Adipocyte (in vitro differentiated cells): ENCODE measurements around the gene PIP5KL1.
A peak's percentile ranks its signal among the peaks of the same experiment; 100 is the strongest.

Experiments used
- DNase-seq: peaks from one replicate; pipeline ENCODE4 v3.0.0-alpha.2; 2015; ENCODE audit warnings: low read depth
- H3K27me3 ChIP-seq: replicated peaks from 2 replicates; pipeline ENCODE4 v1.7.0; 2013; ENCODE audit warnings: mild to moderate bottlenecking, low read length, moderate library complexity; ENCODE audit not compliant: control insufficient read depth, insufficient read depth
- H3K36me3 ChIP-seq: 2 replicates; pipeline ENCODE4 v1.7.0; 2013; ENCODE audit warnings: low read length, mild to moderate bottlenecking, moderate library complexity; ENCODE audit not compliant: control insufficient read depth, insufficient read depth, severe bottlenecking
- H3K4me1 ChIP-seq: 2 replicates; pipeline ENCODE4 v1.7.0; 2013; ENCODE audit warnings: mild to moderate bottlenecking, low read length, moderate library complexity; ENCODE audit not compliant: control insufficient read depth, insufficient read depth
- H3K4me3 ChIP-seq: 2 replicates; pipeline ENCODE4 v1.7.0; 2013; ENCODE audit warnings: mild to moderate bottlenecking, low read length, moderate library complexity
- H3K9ac ChIP-seq: 2 replicates; pipeline ENCODE4 v1.7.0; 2013; ENCODE audit warnings: mild to moderate bottlenecking, low read length, moderate library complexity
- H3K9me3 ChIP-seq: 2 replicates; pipeline ENCODE4 v1.7.0; 2013; ENCODE audit warnings: mild to moderate bottlenecking, low read length, moderate library complexity; ENCODE audit not compliant: control insufficient read depth

PIP5KL1 gene

GRCh38 chr9:127954831-127955293 is 24.3 kb upstream of the PIP5KL1 start:
- peaks cover 1% of the 10 kb centered on the region for H3K4me1 ChIP-seq
- H3K9ac ChIP-seq, result no peak overlapping the region
- no peaks in the 10 kb centered on the region for H3K36me3 ChIP-seq
- H3K9me3 ChIP-seq, result no peaks in the 10 kb centered on the region
- no peak overlapping the region for H3K4me3 ChIP-seq
- no peak for DNase-seq
- H3K27me3 ChIP-seq, result no peaks in the 10 kb centered on the region

GRCh38 chr9:127953768-127954505 is 23.4 kb upstream of the PIP5KL1 start:
- Histone ChIP-seq H3K9ac (no peak overlapping the region), H3K27me3 (no peaks in the 10 kb centered on the region), H3K36me3 (no peaks in the 10 kb centered on the region), H3K4me1 (no peaks in the 10 kb centered on the region), H3K4me3 (no peak overlapping the region), H3K9me3 (no peaks in the 10 kb centered on the region)
- DNase-seq, result no peak

GRCh38 chr9:127953154-127953553 is 22.6 kb upstream of the PIP5KL1 start:
- Histone ChIP-seq H3K4me1 (no peaks in the 10 kb centered on the region), H3K9ac (no peak overlapping the region), H3K36me3 (no peaks in the 10 kb centered on the region), H3K4me3 (no peak overlapping the region), H3K27me3 (no peaks in the 10 kb centered on the region), H3K9me3 (no peaks in the 10 kb centered on the region)
- DNase-seq, result no peak

- no peak overlapping the region for H3K9ac ChIP-seq
- H3K27me3 ChIP-seq, result no peaks in the 10 kb centered on the region
- no peak for DNase-seq
- no peaks in the 10 kb centered on the region for H3K9me3 ChIP-seq
- H3K4me1 ChIP-seq, result peaks cover 9% of the 10 kb centered on the region
- no peaks in the 10 kb centered on the region for H3K36me3 ChIP-seq
- H3K4me3 ChIP-seq, result no peak overlapping the region
Observed at GRCh38 chr9:127950513-127951289, 20.1 kb upstream of the PIP5KL1 start.

GRCh38 chr9:127949827-127950512 is 19.4 kb upstream of the PIP5KL1 start:
- Histone ChIP-seq H3K9me3 (no peaks in the 10 kb centered on the region), H3K4me1 (peaks cover 9% of the 10 kb centered on the region), H3K9ac (no peak overlapping the region), H3K4me3 (no peak overlapping the region), H3K36me3 (peaks cover 5% of the 10 kb centered on the region), H3K27me3 (no peaks in the 10 kb centered on the region)
- no peak for DNase-seq

GRCh38 chr9:127947841-127948710 is 17.5 kb upstream of the PIP5KL1 start:
- no peak for DNase-seq
- H3K9ac ChIP-seq, result no peak overlapping the region
- H3K4me3 ChIP-seq, result no peak overlapping the region
- no peaks in the 10 kb centered on the region for H3K27me3 ChIP-seq
- H3K9me3 ChIP-seq, result no peaks in the 10 kb centered on the region
- H3K36me3 ChIP-seq, result peaks cover 16% of the 10 kb centered on the region
- peaks cover 9% of the 10 kb centered on the region for H3K4me1 ChIP-seq

- Histone ChIP-seq H3K36me3 (peaks cover 21% of the 10 kb centered on the region), H3K9ac (peak overlapping the region; percentile 34), H3K4me1 (peaks cover 9% of the 10 kb centered on the region), H3K27me3 (no peaks in the 10 kb centered on the region), H3K4me3 (no peak overlapping the region), H3K9me3 (no peaks in the 10 kb centered on the region)
- no peak for DNase-seq
Observed at GRCh38 chr9:127946728-127947127, 16.2 kb upstream of the PIP5KL1 start.

- no peak overlapping the region for H3K4me3 ChIP-seq
- no peak overlapping the region for H3K9ac ChIP-seq
- H3K27me3 ChIP-seq, result no peaks in the 10 kb centered on the region
- no peak for DNase-seq
- H3K4me1 ChIP-seq, result peaks cover 9% of the 10 kb centered on the region
- H3K36me3 ChIP-seq, result peaks cover 21% of the 10 kb centered on the region
- H3K9me3 ChIP-seq, result no peaks in the 10 kb centered on the region
Observed at GRCh38 chr9:127945942-127946341, 15.4 kb upstream of the PIP5KL1 start.

- H3K27me3 ChIP-seq, result no peaks in the 10 kb centered on the region
- no peak overlapping the region for H3K9ac ChIP-seq
- DNase-seq, result no peak
- peaks cover 9% of the 10 kb centered on the region for H3K4me1 ChIP-seq
- peaks cover 21% of the 10 kb centered on the region for H3K36me3 ChIP-seq
- H3K9me3 ChIP-seq, result no peaks in the 10 kb centered on the region
- H3K4me3 ChIP-seq, result no peak overlapping the region
Observed at GRCh38 chr9:127945338-127945737, 14.8 kb upstream of the PIP5KL1 start.

GRCh38 chr9:127944586-127945218 is 14.1 kb upstream of the PIP5KL1 start:
- Histone ChIP-seq H3K36me3 (peaks cover 21% of the 10 kb centered on the region), H3K27me3 (no peaks in the 10 kb centered on the region), H3K4me1 (peaks cover 9% of the 10 kb centered on the region), H3K9ac (no peak overlapping the region), H3K9me3 (no peaks in the 10 kb centered on the region), H3K4me3 (no peak overlapping the region)
- DNase-seq, result no peak
